NB4 (cell line): ENCODE results near the gene ST7L.

Source experiments
- MAX ChIP-seq: IDR thresholded peaks from 2 replicates; pipeline ENCODE4 v1.6.1; 2011; ENCODE audit warnings: low read depth, low read length
- MYC ChIP-seq: IDR thresholded peaks from 2 replicates; pipeline ENCODE4 v1.6.1; 2011; ENCODE audit warnings: low read depth, low read length
- POLR2A ChIP-seq: IDR thresholded peaks from 2 replicates; pipeline ENCODE4 v1.6.1; 2011; ENCODE audit warnings: mild to moderate bottlenecking; ENCODE audit not compliant: insufficient read length; ENCODE audit errors: extremely low read depth
- TF ChIP-seq, protein P1 (sequence below): IDR thresholded peaks from one replicate; pipeline ENCODE4 v1.5.1; 2012; ENCODE audit warnings: low read depth, low read length

DNA sequence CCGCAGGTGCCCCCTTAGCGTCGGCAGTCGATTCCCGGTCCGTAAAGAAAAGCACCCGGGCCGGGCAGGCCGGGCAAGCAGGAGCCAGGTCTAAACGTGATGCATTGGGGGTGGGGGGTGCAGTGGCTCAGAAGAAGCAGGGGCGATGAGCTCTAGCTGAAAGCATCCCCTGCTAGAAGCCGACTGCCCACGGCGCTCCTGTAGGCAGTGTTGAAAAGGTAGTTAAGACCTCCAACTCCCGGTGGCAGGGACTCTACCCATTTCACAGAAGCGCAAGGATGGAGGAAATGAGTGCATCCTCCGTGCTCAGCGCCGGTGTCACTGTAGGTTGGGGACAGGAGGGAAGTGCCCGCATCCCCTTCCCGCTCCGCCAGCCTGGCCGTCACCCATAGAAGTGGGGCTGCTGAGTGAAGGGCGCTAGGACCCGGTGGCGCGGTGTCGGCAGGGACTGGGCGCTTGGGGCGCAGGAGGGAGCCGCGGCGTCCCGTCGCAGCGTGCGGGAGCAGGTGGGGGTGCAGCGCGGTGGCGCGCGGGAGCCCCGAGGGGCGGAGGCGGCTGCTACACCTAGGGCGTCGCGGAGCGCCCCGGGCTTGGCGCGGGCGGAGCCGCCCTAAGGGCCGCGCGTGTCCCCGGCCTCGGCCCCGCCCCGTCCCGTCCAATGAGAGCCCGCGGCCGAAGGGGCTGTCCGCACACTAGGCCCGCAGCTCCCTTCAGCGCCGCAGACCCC is 110.5 kb downstream of the ST7L start, which contains the start of gene WNT2B:
- TF ChIP-seq, protein P1, sequence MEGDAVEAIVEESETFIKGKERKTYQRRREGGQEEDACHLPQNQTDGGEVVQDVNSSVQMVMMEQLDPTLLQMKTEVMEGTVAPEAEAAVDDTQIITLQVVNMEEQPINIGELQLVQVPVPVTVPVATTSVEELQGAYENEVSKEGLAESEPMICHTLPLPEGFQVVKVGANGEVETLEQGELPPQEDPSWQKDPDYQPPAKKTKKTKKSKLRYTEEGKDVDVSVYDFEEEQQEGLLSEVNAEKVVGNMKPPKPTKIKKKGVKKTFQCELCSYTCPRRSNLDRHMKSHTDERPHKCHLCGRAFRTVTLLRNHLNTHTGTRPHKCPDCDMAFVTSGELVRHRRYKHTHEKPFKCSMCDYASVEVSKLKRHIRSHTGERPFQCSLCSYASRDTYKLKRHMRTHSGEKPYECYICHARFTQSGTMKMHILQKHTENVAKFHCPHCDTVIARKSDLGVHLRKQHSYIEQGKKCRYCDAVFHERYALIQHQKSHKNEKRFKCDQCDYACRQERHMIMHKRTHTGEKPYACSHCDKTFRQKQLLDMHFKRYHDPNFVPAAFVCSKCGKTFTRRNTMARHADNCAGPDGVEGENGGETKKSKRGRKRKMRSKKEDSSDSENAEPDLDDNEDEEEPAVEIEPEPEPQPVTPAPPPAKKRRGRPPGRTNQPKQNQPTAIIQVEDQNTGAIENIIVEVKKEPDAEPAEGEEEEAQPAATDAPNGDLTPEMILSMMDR, result no peak
- TF ChIP-seq POLR2A (no peak), MYC (no peak), MAX (no peak)
